ENCODE measurements around the gene TMIGD1. TPM values are rescaled to one million over a fixed set of nuclear protein-coding genes. Genes with fewer than 3 reads are reported as not detected.

The TMIGD1 gene
- total and polyA plus RNA-seq, 2 donors (not counting 1 experiment from before 2014, with no cell fraction given), result not detected

GRCh38 chr17:30308406-30308805 lies 25.5 kb downstream of the TMIGD1 start:
- DNase-seq (no peak), ATAC-seq (ENCODE audit: low read depth) (no peak)
- intact Hi-C loops (cut with micrococcal nuclease), result no loop called here
- TF ChIP-seq CTCF (IDR thresholded peaks at IDR 0.05), result no peak
- TF ChIP-seq EZH2 (IDR thresholded peaks at IDR 0.05; ENCODE audit: borderline replicate concordance, insufficient read depth, low read depth, low read length, poor library complexity, severe bottlenecking), result no peak
- 100% methylated on average over 1 of the region's 2 CpGs for WGBS (ENCODE audit: insufficient coverage)
- Mint-ChIP-seq H3K4me1 (no peaks in the 10 kb centered on the region), H3K27me3 (peaks cover 14% of the 10 kb centered on the region), H3K4me3 (no peak overlapping the region), H3K9me3 (ENCODE audit: insufficient read depth) (no peaks in the 10 kb centered on the region), H3K27ac (no peak overlapping the region)
- no peaks in the 10 kb centered on the region for H3K27me3 ChIP-seq (replicated peaks in 1 of 4; ENCODE audit: control extremely low read depth in 1 of 4, control insufficient read depth in 3 of 4, insufficient read depth in 4 of 4, low read length in 3 of 4)
- H3K4me2 ChIP-seq (replicated peaks; ENCODE audit: low read depth, low read length, poor library complexity, severe bottlenecking), result no peak overlapping the region
- no peaks in the 10 kb centered on the region for H3K79me2 ChIP-seq (ENCODE audit: control insufficient read depth, insufficient read depth, low read length)
- H3K4me1 ChIP-seq (ENCODE audit: control insufficient read depth in 2 of 2, insufficient read depth in 2 of 2, low read length in 2 of 2), result no peaks in the 10 kb centered on the region
- H3K9ac ChIP-seq (ENCODE audit: low read length), result no peak overlapping the region
- no peaks in the 10 kb centered on the region for H3K9me3 ChIP-seq (ENCODE audit: control extremely low read depth in 1 of 3, control insufficient read depth in 2 of 3, insufficient read depth in 1 of 3, low read length in 2 of 3)
- no peak overlapping the region for H2AFZ ChIP-seq (ENCODE audit: insufficient read depth, low read depth, low read length, poor library complexity, severe bottlenecking)
- POLR2A ChIA-PET, result interaction anchor here (0.7 kb wide), 1 partner anchor 124 kb away, joined by 3 read pairs; no protein-coding TSS in a partner anchor
- CTCF ChIA-PET, result no interaction called here
- no peak overlapping the region for H3K27ac ChIP-seq (ENCODE audit: low read length in 2 of 2)
- H3K4me3 ChIP-seq (ENCODE audit: control extremely low read depth in 1 of 5, extremely low read depth in 1 of 5, insufficient read depth in 1 of 5, low read depth in 2 of 5, low read length in 4 of 5), result no peak overlapping the region
- H4K20me1 ChIP-seq (ENCODE audit: control insufficient read depth, insufficient read depth, low read length, poor library complexity, severe bottlenecking), result no peaks in the 10 kb centered on the region
- no peaks in the 10 kb centered on the region for H3K36me3 ChIP-seq (replicated peaks in 1 of 2; ENCODE audit: control extremely low read depth in 1 of 2, control insufficient read depth in 1 of 2, extremely low read depth in 1 of 2, insufficient read depth in 2 of 2, low read length in 1 of 2)

GRCh38 chr17:30304778-30305177 lies 29.1 kb downstream of the TMIGD1 start:
- Histone ChIP-seq H3K4me3 (ENCODE audit: control extremely low read depth in 1 of 5, extremely low read depth in 1 of 5, insufficient read depth in 1 of 5, low read depth in 2 of 5, low read length in 4 of 5) (no peak overlapping the region), H3K4me2 (replicated peaks; ENCODE audit: low read depth, low read length, poor library complexity, severe bottlenecking) (no peak overlapping the region), H3K9me3 (ENCODE audit: control extremely low read depth in 1 of 3, control insufficient read depth in 2 of 3, insufficient read depth in 1 of 3, low read length in 2 of 3) (no peaks in the 10 kb centered on the region), H4K20me1 (ENCODE audit: control insufficient read depth, insufficient read depth, low read length, poor library complexity, severe bottlenecking) (no peaks in the 10 kb centered on the region), H3K4me1 (ENCODE audit: control insufficient read depth in 2 of 2, insufficient read depth in 2 of 2, low read length in 2 of 2) (peaks cover 7 to 9% of the 10 kb centered on the region in 2 donors), H3K79me2 (ENCODE audit: control insufficient read depth, insufficient read depth, low read length) (no peaks in the 10 kb centered on the region), H3K9ac (ENCODE audit: low read length) (no peak overlapping the region), H2AFZ (ENCODE audit: insufficient read depth, low read depth, low read length, poor library complexity, severe bottlenecking) (no peak overlapping the region), H3K36me3 (replicated peaks in 1 of 2; ENCODE audit: control extremely low read depth in 1 of 2, control insufficient read depth in 1 of 2, extremely low read depth in 1 of 2, insufficient read depth in 2 of 2, low read length in 1 of 2) (no peaks in the 10 kb centered on the region), H3K27ac (ENCODE audit: low read length in 2 of 2) (no peak overlapping the region), H3K27me3 (replicated peaks in 1 of 4; ENCODE audit: control extremely low read depth in 1 of 4, control insufficient read depth in 3 of 4, insufficient read depth in 4 of 4, low read length in 3 of 4) (no peaks in the 10 kb centered on the region)
- TF ChIP-seq CTCF (IDR thresholded peaks at IDR 0.05) (no peak), EZH2 (IDR thresholded peaks at IDR 0.05; ENCODE audit: borderline replicate concordance, insufficient read depth, low read depth, low read length, poor library complexity, severe bottlenecking) (no peak)
- no peaks in the 10 kb centered on the region for H3K9me3 Mint-ChIP-seq (ENCODE audit: insufficient read depth)
- peaks cover 3% of the 10 kb centered on the region for H3K27me3 Mint-ChIP-seq
- no peak for ATAC-seq (ENCODE audit: low read depth)
- intact Hi-C loops (cut with micrococcal nuclease), result no loop called here
- H3K4me3 Mint-ChIP-seq, result no peak overlapping the region
- DNase-seq, result no peak
- CTCF ChIA-PET, result no interaction called here
- no peak overlapping the region for H3K27ac Mint-ChIP-seq
- 100% methylated on average over 1 of the region's 3 CpGs for WGBS (ENCODE audit: insufficient coverage)
- POLR2A ChIA-PET, result interaction anchor here (0.7 kb wide), 1 partner anchor 15 kb away, joined by 3 read pairs; no protein-coding TSS in a partner anchor
- peaks cover 13% of the 10 kb centered on the region for H3K4me1 Mint-ChIP-seq
